Esophagus (tissue), 2 donors: ENCODE results near the gene MAPKAPK2. TPM values are rescaled to one million over a fixed set of nuclear protein-coding genes. Genes with fewer than 3 reads are reported as not detected.
"Not testable (repeated sequence)": the region's sequence is repeated elsewhere in the genome, so short reads cannot be mapped to it uniquely, and the experiment has no call there.

ENCODE experiments used
- H3K27ac ChIP-seq, 2 donors: one replicate each; pipeline ENCODE4 v1.5.1; 2013; ENCODE audit warnings: low read depth in 2 of 2, mild to moderate bottlenecking in 2 of 2, inconsistent platforms in 1 of 2, low read length in 1 of 2, moderate library complexity in 1 of 2
- H3K27me3 ChIP-seq, 2 donors: one replicate each; pipeline ENCODE4 v1.6.1; 2013; ENCODE audit warnings: low read length in 2 of 2, control low read depth in 1 of 2, mild to moderate bottlenecking in 1 of 2; ENCODE audit not compliant: insufficient read depth in 2 of 2, control insufficient read depth in 1 of 2
- H3K36me3 ChIP-seq, 2 donors: one replicate each; pipeline ENCODE4 v1.6.1; 2013; ENCODE audit warnings: low read length in 1 of 2; ENCODE audit not compliant: control insufficient read depth in 2 of 2, insufficient read depth in 2 of 2
- H3K4me1 ChIP-seq, 2 donors: one replicate each; pipeline ENCODE4 v1.6.1; 2013; ENCODE audit warnings: low read length in 1 of 2; ENCODE audit not compliant: control insufficient read depth in 2 of 2, insufficient read depth in 2 of 2
- H3K4me3 ChIP-seq, 2 donors: one replicate each; pipeline ENCODE4 v1.5.1; 2013; ENCODE audit warnings: low read length in 2 of 2, mild to moderate bottlenecking in 2 of 2, low read depth in 1 of 2, moderate library complexity in 1 of 2
- H3K9me3 ChIP-seq, 2 donors: one replicate each; pipeline ENCODE4 v1.6.1; 2013; ENCODE audit warnings: mild to moderate bottlenecking in 2 of 2, low read depth in 1 of 2, low read length in 1 of 2, moderate library complexity in 1 of 2; ENCODE audit not compliant: control insufficient read depth in 2 of 2, insufficient read depth in 1 of 2
- WGBS, 2 donors: extraction: QIAGEN DNeasy Blood & Tissue Kit; methylation state at CpG; one replicate each; pipeline ENCODE4 v1.1.7; 2013; 5-methylcytosine and 5-hydroxymethylcytosine counted together
- polyA plus RNA-seq, 2 donors: library from polyadenylated mRNA; stranded (reverse); fragments of 200-250 nt; gene quantifications; one replicate each; pipeline ENCODE4 v1.2.3, GENCODE V29; 2013
- donor health status: healthy with polysubstance abuse.
- donor health status: Bipolar disorder and iron deficiency.

The MAPKAPK2 gene
- polyA plus RNA-seq, 2 donors, result 28.0 to 35.1 TPM

- no peaks in the 10 kb centered on the region for H3K36me3 ChIP-seq
- 68 to 86% methylated on average over 1 of the region's 1 CpG for WGBS, 2 donors
- no peak overlapping the region for H3K27ac ChIP-seq
- H3K9me3 ChIP-seq, result peaks cover 0 to 3% of the 10 kb centered on the region in 2 donors
- H3K4me3 ChIP-seq, result no peak overlapping the region
- H3K4me1 ChIP-seq, result no peaks in the 10 kb centered on the region
- H3K27me3 ChIP-seq, result no peaks in the 10 kb centered on the region
These were observed 75.9 kb downstream of the MAPKAPK2 start for GRCh38 chr1:206760590-206760989.

- no peaks in the 10 kb centered on the region for H3K4me1 ChIP-seq
- no peak overlapping the region for H3K4me3 ChIP-seq
- WGBS, 2 donors, result 73 to 76% methylated on average over 6 of the region's 6 CpGs
- no peak overlapping the region for H3K27ac ChIP-seq
- H3K27me3 ChIP-seq, result no peaks in the 10 kb centered on the region
- H3K36me3 ChIP-seq, result no peaks in the 10 kb centered on the region
- H3K9me3 ChIP-seq, result peaks cover 0 to 3% of the 10 kb centered on the region in 2 donors
These were observed 76.6 kb downstream of the MAPKAPK2 start for GRCh38 chr1:206761159-206761768.

GRCh38 chr1:206762741-206763364 lies 78.1 kb downstream of the MAPKAPK2 start:
- not testable (repeated sequence) for H3K4me1 ChIP-seq
- WGBS, 2 donors, result 87 to 91% methylated on average over 12 of the region's 12 CpGs

GRCh38 chr1:206765771-206766170 lies 81.1 kb downstream of the MAPKAPK2 start:
- not testable (repeated sequence) for H3K9me3 ChIP-seq, H3K4me1 ChIP-seq, H3K4me3 ChIP-seq, H3K27me3 ChIP-seq, H3K36me3 ChIP-seq, H3K27ac ChIP-seq
- 78 to 80% methylated on average over 1 of the region's 1 CpG for WGBS, 2 donors

More at GRCh38 chr1:206762741-206763364, 78.1 kb downstream of the MAPKAPK2 start:
- not testable (repeated sequence) for H3K27ac ChIP-seq, H3K9me3 ChIP-seq, H3K27me3 ChIP-seq, H3K4me3 ChIP-seq, H3K36me3 ChIP-seq

GRCh38 chr1:206766251-206766856 lies 81.6 kb downstream of the MAPKAPK2 start:
- H3K27ac ChIP-seq, result no peak overlapping the region
- WGBS, 2 donors, result 47 to 54% methylated on average over 8 of the region's 8 CpGs

GRCh38 chr1:206768472-206769303 lies 84.0 kb downstream of the MAPKAPK2 start:
- Histone ChIP-seq H3K27ac (peak overlapping the region; percentile 1 to 18), H3K27me3 (no peaks in the 10 kb centered on the region), H3K36me3 (no peaks in the 10 kb centered on the region), H3K4me1 (peaks cover 0 to 11% of the 10 kb centered on the region in 2 donors), H3K9me3 (peaks cover 0 to 4% of the 10 kb centered on the region in 2 donors), H3K4me3 (no peak overlapping the region)
- 74 to 79% methylated on average over 14 of the region's 14 CpGs for WGBS, 2 donors

More at GRCh38 chr1:206766251-206766856, 81.6 kb downstream of the MAPKAPK2 start:
- H3K36me3 ChIP-seq, result no peaks in the 10 kb centered on the region
- peaks cover 0 to 10% of the 10 kb centered on the region in 2 donors for H3K4me1 ChIP-seq
- peaks cover 0 to 3% of the 10 kb centered on the region in 2 donors for H3K9me3 ChIP-seq
- H3K4me3 ChIP-seq, result no peak overlapping the region
- no peaks in the 10 kb centered on the region for H3K27me3 ChIP-seq

GRCh38 chr1:206769304-206769731 lies 84.6 kb downstream of the MAPKAPK2 start:
- Histone ChIP-seq H3K9me3 (peaks cover 0 to 2% of the 10 kb centered on the region in 2 donors), H3K27ac (peak overlapping the region; percentile 1 to 18), H3K27me3 (no peaks in the 10 kb centered on the region), H3K4me1 (peaks cover 0 to 15% of the 10 kb centered on the region in 2 donors), H3K36me3 (no peaks in the 10 kb centered on the region), H3K4me3 (no peak overlapping the region)
- 73 to 79% methylated on average over 7 of the region's 7 CpGs for WGBS, 2 donors

- Histone ChIP-seq H3K27ac (no peak within 1 kb of the TSS), H3K4me3 (no peak within 1 kb of the TSS), H3K4me1 (peaks cover 0 to 18% of the 10 kb centered on the region in 2 donors), H3K27me3 (no peaks in the 10 kb centered on the region), H3K9me3 (peaks cover 0 to 2% of the 10 kb centered on the region in 2 donors), H3K36me3 (no peaks in the 10 kb centered on the region)
- 61 to 70% methylated on average over 9 of the region's 9 CpGs for WGBS, 2 donors
These were observed 86.0 kb downstream of the MAPKAPK2 start, which contains the start of gene IL19 for GRCh38 chr1:206770531-206771337. Gene IL19 (plus strand): TSS chr1:206770773. CDS start chr1:206836663, 65,890 bp downstream.
